ENCODE results near the gene ISG20.

ISG20 gene

GRCh38 chr15:88638626-88639372 is at the start of gene ISG20:
TSS of gene ISG20 (plus strand) at chr15:88639016. CDS start at chr15:88639367, 351 bp downstream.
- peak within 1 kb of the TSS; percentile 47 for H3K4me3 ChIP-seq (ENCODE audit: control insufficient read depth, low read depth, low read length)
- DNase-seq (ENCODE audit: low read depth): peak; percentile 98
- peak; percentile 32 for TF ChIP-seq CTCF (conservative IDR thresholded peaks at IDR 0.05; ENCODE audit: control insufficient read depth, insufficient read depth, low read depth, low read length)

GRCh38 chr15:88590759-88591158 is 48.1 kb upstream of the ISG20 start:
- no peak for TF ChIP-seq CTCF (conservative IDR thresholded peaks at IDR 0.05; ENCODE audit: control insufficient read depth, insufficient read depth, low read depth, low read length)
- no peak for DNase-seq (ENCODE audit: low read depth)
- no peak overlapping the region for H3K4me3 ChIP-seq (ENCODE audit: control insufficient read depth, low read depth, low read length)

- TF ChIP-seq CTCF (conservative IDR thresholded peaks at IDR 0.05; ENCODE audit: control insufficient read depth, insufficient read depth, low read depth, low read length): no peak
- no peak for DNase-seq (ENCODE audit: low read depth)
- no peak overlapping the region for H3K4me3 ChIP-seq (ENCODE audit: control insufficient read depth, low read depth, low read length)
Observed at GRCh38 chr15:88591384-88591783, 47.4 kb upstream of the ISG20 start.

- H3K4me3 ChIP-seq (ENCODE audit: control insufficient read depth, low read depth, low read length): no peak overlapping the region
- no peak for TF ChIP-seq CTCF (conservative IDR thresholded peaks at IDR 0.05; ENCODE audit: control insufficient read depth, insufficient read depth, low read depth, low read length)
- no peak for DNase-seq (ENCODE audit: low read depth)
Observed at GRCh38 chr15:88603885-88604284, 34.9 kb upstream of the ISG20 start.

- TF ChIP-seq CTCF (conservative IDR thresholded peaks at IDR 0.05; ENCODE audit: control insufficient read depth, insufficient read depth, low read depth, low read length): no peak
- H3K4me3 ChIP-seq (ENCODE audit: control insufficient read depth, low read depth, low read length): no peak overlapping the region
- DNase-seq (ENCODE audit: low read depth): no peak
Observed at GRCh38 chr15:88604381-88605188, 34.2 kb upstream of the ISG20 start.

- no peak for TF ChIP-seq CTCF (conservative IDR thresholded peaks at IDR 0.05; ENCODE audit: control insufficient read depth, insufficient read depth, low read depth, low read length)
- no peak overlapping the region for H3K4me3 ChIP-seq (ENCODE audit: control insufficient read depth, low read depth, low read length)
- DNase-seq (ENCODE audit: low read depth): no peak
Observed at GRCh38 chr15:88605189-88606069, 33.4 kb upstream of the ISG20 start.
